Measurements from ENCODE around the gene SLC26A8.

SLC26A8 gene

DNA sequence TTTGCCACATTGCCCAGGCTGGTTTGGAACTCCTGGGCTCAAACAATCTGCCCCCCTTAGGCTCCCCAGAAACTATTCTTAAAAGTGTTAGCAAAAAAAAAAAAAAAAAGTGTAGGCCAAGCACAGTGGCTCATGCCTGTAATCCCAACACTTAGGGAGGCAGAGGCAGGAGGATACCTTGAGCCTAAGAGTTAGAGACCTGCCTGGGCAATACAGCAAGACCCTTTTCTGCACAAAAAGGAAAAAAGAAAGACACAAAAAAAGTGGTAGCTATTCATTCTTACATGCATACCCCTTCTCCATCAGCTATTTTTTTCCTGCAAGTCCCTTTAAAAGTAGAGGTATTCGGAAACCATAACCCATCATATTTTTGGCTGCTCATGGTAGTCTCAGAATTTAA lies 100.3 kb downstream of the SLC26A8 start:
- ATAC-seq (ENCODE audit: insufficient read depth, low read depth) (no peak), DNase-seq (no peak)
- Histone ChIP-seq H3K27ac (ENCODE audit: low read length) (no peak overlapping the region), H3K4me2 (ENCODE audit: insufficient read depth, low read length) (no peak overlapping the region), H3K9me3 (ENCODE audit: insufficient read depth, low read length, severe bottlenecking) (no peaks in the 10 kb centered on the region), H3K4me1 (ENCODE audit: insufficient read depth, low read length) (peaks cover 24% of the 10 kb centered on the region), H2AFZ (ENCODE audit: low read depth, low read length) (no peak overlapping the region), H3K4me3 (ENCODE audit: low read depth in 1 of 2, low read length in 2 of 2) (no peak overlapping the region), H3K27me3 (ENCODE audit: insufficient read depth, low read length, poor library complexity) (no peaks in the 10 kb centered on the region), H3K36me3 (ENCODE audit: insufficient read depth, low read length) (peaks cover 9% of the 10 kb centered on the region; the same call in 1 of the 2 replicates), H4K20me1 (ENCODE audit: insufficient read depth, low read length) (peaks cover 13% of the 10 kb centered on the region), H3K79me2 (ENCODE audit: insufficient read depth, low read length) (peaks cover 34% of the 10 kb centered on the region), H3K9ac (ENCODE audit: low read depth, low read length) (no peak overlapping the region)
- TF ChIP-seq, protein P1, sequence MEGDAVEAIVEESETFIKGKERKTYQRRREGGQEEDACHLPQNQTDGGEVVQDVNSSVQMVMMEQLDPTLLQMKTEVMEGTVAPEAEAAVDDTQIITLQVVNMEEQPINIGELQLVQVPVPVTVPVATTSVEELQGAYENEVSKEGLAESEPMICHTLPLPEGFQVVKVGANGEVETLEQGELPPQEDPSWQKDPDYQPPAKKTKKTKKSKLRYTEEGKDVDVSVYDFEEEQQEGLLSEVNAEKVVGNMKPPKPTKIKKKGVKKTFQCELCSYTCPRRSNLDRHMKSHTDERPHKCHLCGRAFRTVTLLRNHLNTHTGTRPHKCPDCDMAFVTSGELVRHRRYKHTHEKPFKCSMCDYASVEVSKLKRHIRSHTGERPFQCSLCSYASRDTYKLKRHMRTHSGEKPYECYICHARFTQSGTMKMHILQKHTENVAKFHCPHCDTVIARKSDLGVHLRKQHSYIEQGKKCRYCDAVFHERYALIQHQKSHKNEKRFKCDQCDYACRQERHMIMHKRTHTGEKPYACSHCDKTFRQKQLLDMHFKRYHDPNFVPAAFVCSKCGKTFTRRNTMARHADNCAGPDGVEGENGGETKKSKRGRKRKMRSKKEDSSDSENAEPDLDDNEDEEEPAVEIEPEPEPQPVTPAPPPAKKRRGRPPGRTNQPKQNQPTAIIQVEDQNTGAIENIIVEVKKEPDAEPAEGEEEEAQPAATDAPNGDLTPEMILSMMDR (IDR thresholded peaks at IDR 0.05; ENCODE audit: borderline replicate concordance, extremely low read depth, low read length, poor library complexity, severe bottlenecking): no peak
- no peak for TF ChIP-seq EZH2 (IDR thresholded peaks at IDR 0.05; ENCODE audit: borderline replicate concordance, low read depth, low read length, severe bottlenecking)

DNA sequence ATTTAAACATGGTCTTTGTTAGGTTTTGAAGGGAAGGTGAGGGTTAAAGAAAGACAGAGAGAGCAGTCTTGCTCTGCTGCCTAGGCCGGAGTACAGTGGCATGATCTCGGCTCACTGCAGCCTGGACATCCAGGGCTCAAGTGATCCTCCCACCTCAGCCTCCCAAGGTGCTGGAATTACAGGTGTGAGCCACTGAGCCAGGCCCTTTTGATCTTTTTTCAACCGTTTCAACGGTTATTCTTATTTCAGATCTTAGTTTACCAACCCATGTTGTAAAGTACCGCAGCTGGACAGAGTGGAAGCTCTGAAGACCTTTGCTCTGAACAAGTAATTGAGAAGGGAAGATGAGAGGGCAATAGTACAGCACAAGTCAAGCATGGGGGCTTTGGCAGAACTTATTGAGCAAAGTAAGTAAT lies 102.3 kb downstream of the SLC26A8 start:
- H3K9ac ChIP-seq (ENCODE audit: low read depth, low read length): peak overlapping the region; percentile 78
- H3K4me1 ChIP-seq (ENCODE audit: insufficient read depth, low read length): peaks cover 44% of the 10 kb centered on the region
- H3K79me2 ChIP-seq (ENCODE audit: insufficient read depth, low read length): peaks cover 54% of the 10 kb centered on the region
- no peak for TF ChIP-seq EZH2 (IDR thresholded peaks at IDR 0.05; ENCODE audit: borderline replicate concordance, low read depth, low read length, severe bottlenecking)
- TF ChIP-seq, protein P1 (IDR thresholded peaks at IDR 0.05; ENCODE audit: borderline replicate concordance, extremely low read depth, low read length, poor library complexity, severe bottlenecking): no peak
- DNase-seq (no peak), ATAC-seq (ENCODE audit: insufficient read depth, low read depth) (no peak)
- H3K27me3 ChIP-seq (ENCODE audit: insufficient read depth, low read length, poor library complexity): no peaks in the 10 kb centered on the region
- H3K4me3 ChIP-seq (ENCODE audit: low read depth in 1 of 2, low read length in 2 of 2): peak overlapping the region in 1 of 2 experiments; percentile 81; a peak in 3 of 4 replicates
- H3K27ac ChIP-seq (ENCODE audit: low read length): peak overlapping the region; percentile 96; the same call in 1 of the 2 replicates
- H2AFZ ChIP-seq (ENCODE audit: low read depth, low read length): peak overlapping the region; percentile 99; the same call in 1 of the 2 replicates
- peaks cover 20% of the 10 kb centered on the region for H3K36me3 ChIP-seq (ENCODE audit: insufficient read depth, low read length)
- H3K4me2 ChIP-seq (ENCODE audit: insufficient read depth, low read length): peak overlapping the region; percentile 91
- peaks cover 31% of the 10 kb centered on the region for H4K20me1 ChIP-seq (ENCODE audit: insufficient read depth, low read length)
- H3K9me3 ChIP-seq (ENCODE audit: insufficient read depth, low read length, severe bottlenecking): no peaks in the 10 kb centered on the region

DNA sequence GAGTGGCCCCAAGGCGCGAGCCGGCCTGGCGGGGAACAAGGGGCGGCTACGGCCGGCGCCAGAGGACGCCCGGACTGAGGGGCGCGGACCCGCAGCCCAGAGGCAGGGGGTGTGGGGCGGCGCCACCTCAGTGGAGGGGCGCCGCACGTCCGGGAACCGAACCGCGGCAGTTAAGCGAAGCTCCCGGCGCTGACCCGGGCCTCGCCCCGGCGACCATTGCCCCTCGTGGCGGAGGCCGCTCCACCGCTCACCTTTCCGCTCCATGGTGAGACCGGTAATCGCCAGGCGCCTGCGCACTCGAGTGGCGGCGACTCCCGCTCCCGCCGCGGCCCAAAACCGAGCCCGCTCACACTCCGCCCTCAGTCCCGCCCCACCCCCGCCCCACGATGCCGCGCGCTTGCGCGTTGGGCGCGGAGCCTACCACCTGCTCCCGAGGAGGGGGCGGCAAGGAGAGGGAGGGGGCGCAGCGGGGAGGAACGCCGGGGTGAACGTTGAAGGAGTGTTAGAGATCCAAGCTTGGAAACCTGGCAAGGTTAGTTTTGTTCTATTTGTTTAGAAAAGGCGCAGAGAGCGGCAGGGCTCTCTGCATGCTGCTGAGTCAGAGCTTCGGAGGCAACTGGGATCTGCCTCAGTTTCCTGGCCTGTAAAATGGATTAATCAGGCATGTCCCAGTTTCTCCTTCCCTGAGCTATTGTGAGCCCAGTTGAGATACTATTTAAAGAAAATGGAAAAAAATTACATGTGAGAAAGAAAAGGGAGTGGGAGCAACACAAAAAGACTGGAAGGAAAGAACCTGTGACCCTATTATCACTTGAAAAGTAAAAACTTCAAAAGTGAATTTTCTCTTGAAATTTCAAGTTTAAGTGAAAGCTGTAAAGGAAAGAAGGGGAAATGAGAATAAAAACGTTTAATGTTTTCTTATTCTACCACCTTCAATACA lies 103.4 kb downstream of the SLC26A8 start, which contains the start of gene SRPK1:
SRPK1 (minus strand) TSS at position 306 of the 940 bp plus-strand sequence; CDS start at position 264, 42 bp downstream.
- peaks cover 34% of the 10 kb centered on the region for H4K20me1 ChIP-seq (ENCODE audit: insufficient read depth, low read length)
- H3K36me3 ChIP-seq (ENCODE audit: insufficient read depth, low read length): peaks cover 30% of the 10 kb centered on the region
- H3K27ac ChIP-seq (ENCODE audit: low read length): peak within 1 kb of the TSS; percentile 96
- no peaks in the 10 kb centered on the region for H3K27me3 ChIP-seq (ENCODE audit: insufficient read depth, low read length, poor library complexity)
- H2AFZ ChIP-seq (ENCODE audit: low read depth, low read length): peak within 1 kb of the TSS; percentile 99
- peaks cover 54% of the 10 kb centered on the region for H3K4me1 ChIP-seq (ENCODE audit: insufficient read depth, low read length)
- DNase-seq: peak; percentile 93
- peak; percentile 86 for ATAC-seq (ENCODE audit: insufficient read depth, low read depth)
- H3K4me3 ChIP-seq (ENCODE audit: low read depth in 1 of 2, low read length in 2 of 2): peak within 1 kb of the TSS; percentile 73 to 81
- no peaks in the 10 kb centered on the region for H3K9me3 ChIP-seq (ENCODE audit: insufficient read depth, low read length, severe bottlenecking)
- TF ChIP-seq, protein P1 (IDR thresholded peaks at IDR 0.05; ENCODE audit: borderline replicate concordance, extremely low read depth, low read length, poor library complexity, severe bottlenecking): no peak
- TF ChIP-seq EZH2 (IDR thresholded peaks at IDR 0.05; ENCODE audit: borderline replicate concordance, low read depth, low read length, severe bottlenecking): no peak
- H3K9ac ChIP-seq (ENCODE audit: low read depth, low read length): peak within 1 kb of the TSS; percentile 78
- H3K4me2 ChIP-seq (ENCODE audit: insufficient read depth, low read length): peak within 1 kb of the TSS; percentile 91
- peaks cover 65% of the 10 kb centered on the region for H3K79me2 ChIP-seq (ENCODE audit: insufficient read depth, low read length)
